ENCODE measurements around the gene SHB. TPM values are rescaled to one million over a fixed set of nuclear protein-coding genes. Genes with fewer than 3 reads are reported as not detected.
A peak's percentile ranks its signal among the peaks of the same experiment; 100 is the strongest.
"Not testable (repeated sequence)": the region's sequence is repeated elsewhere in the genome, so short reads cannot be mapped to it uniquely, and the experiment has no call there.

The SHB gene
- total RNA-seq, 2 donors from 2014 or later, result 33.9 to 39.9 TPM

DNA sequence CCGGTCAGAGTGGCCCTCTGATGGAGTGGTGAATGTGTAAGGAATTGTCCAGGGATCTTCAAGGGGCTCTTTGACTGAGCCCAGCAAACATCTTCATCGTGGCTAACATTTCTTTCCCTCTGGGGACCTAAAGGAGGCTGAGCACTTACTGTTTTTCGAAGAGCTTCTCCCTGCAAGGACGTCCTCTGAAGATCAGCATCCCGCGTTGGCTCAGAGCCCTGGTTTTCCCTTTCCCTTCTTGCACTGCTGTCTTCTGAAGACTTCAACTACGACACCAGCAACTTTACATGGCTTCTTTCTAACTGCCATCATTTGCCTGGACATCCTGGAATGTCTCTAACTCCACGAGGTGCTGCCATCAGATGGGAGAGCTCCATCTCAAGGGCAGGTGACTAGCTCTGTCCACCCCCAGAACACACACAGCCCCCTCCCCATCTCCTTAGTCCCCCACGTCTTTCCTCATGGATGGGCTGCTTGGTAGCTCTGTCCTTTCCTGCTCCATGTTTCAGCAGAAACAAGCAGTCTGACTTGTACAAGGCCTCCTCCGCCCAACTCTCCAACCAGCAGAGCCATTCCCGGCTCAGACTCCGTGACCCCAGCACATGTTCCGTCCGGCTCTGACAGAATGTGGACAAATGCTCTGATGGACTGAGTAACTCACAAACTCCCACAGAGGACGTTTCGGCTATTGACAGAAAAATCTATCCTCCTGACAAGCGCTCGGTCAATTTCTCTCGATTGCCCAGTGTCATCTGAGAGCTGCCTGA lies 17.1 kb downstream of the SHB start:
- Histone ChIP-seq H3K27me3 (no peaks in the 10 kb centered on the region), H3K4me1 (peaks cover 0 to 66% of the 10 kb centered on the region in 2 donors), H3K4me3 (no peak overlapping the region), H3K36me3 (no peaks in the 10 kb centered on the region), H3K27ac (peak overlapping the region; percentile 68 to 73), H3K9me3 (no peaks in the 10 kb centered on the region)
- TF ChIP-seq, protein P1, sequence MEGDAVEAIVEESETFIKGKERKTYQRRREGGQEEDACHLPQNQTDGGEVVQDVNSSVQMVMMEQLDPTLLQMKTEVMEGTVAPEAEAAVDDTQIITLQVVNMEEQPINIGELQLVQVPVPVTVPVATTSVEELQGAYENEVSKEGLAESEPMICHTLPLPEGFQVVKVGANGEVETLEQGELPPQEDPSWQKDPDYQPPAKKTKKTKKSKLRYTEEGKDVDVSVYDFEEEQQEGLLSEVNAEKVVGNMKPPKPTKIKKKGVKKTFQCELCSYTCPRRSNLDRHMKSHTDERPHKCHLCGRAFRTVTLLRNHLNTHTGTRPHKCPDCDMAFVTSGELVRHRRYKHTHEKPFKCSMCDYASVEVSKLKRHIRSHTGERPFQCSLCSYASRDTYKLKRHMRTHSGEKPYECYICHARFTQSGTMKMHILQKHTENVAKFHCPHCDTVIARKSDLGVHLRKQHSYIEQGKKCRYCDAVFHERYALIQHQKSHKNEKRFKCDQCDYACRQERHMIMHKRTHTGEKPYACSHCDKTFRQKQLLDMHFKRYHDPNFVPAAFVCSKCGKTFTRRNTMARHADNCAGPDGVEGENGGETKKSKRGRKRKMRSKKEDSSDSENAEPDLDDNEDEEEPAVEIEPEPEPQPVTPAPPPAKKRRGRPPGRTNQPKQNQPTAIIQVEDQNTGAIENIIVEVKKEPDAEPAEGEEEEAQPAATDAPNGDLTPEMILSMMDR (IDR thresholded peaks at IDR 0.05), result no peak
- DNase-seq (ENCODE audit: low spot score), result no peak

DNA sequence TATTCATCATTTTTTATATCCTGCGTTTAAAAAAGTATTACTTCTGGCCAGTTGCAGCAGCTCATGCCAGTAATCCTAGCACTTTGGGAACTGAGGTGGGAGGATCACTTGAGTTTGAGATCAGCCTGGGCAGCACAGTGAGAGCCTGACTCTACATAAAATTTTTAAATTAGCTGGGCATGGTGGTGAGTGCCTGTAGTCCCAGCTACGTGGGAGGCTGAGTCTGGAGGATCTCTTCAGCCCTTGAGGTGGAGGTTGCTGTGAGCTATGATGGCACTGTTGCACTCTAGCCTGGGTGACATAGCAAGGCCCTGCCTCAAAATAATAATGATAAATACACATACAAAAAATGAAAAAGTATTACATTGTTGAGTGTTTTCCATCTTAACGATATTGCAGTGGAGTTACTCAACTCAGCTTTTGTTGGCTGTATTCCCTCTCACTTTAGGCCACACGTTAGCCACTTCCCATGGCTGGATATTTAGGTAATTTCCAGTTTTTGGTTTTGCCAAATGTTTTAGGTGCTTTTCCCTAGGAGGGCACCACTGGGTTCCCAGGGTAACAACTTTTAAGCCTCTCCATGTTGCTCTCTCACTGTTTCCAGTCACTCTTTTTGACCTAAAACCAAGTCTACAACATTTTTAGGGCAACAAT lies 20.6 kb downstream of the SHB start:
- Histone ChIP-seq H3K4me1 (peaks cover 0 to 73% of the 10 kb centered on the region in 2 donors), H3K4me3 (no peak overlapping the region), H3K36me3 (no peaks in the 10 kb centered on the region), H3K9me3 (no peaks in the 10 kb centered on the region), H3K27ac (peak overlapping the region; percentile 79 to 80), H3K27me3 (no peaks in the 10 kb centered on the region)
- TF ChIP-seq, protein P1 (IDR thresholded peaks at IDR 0.05), result no peak
- no peak for DNase-seq (ENCODE audit: low spot score)

DNA sequence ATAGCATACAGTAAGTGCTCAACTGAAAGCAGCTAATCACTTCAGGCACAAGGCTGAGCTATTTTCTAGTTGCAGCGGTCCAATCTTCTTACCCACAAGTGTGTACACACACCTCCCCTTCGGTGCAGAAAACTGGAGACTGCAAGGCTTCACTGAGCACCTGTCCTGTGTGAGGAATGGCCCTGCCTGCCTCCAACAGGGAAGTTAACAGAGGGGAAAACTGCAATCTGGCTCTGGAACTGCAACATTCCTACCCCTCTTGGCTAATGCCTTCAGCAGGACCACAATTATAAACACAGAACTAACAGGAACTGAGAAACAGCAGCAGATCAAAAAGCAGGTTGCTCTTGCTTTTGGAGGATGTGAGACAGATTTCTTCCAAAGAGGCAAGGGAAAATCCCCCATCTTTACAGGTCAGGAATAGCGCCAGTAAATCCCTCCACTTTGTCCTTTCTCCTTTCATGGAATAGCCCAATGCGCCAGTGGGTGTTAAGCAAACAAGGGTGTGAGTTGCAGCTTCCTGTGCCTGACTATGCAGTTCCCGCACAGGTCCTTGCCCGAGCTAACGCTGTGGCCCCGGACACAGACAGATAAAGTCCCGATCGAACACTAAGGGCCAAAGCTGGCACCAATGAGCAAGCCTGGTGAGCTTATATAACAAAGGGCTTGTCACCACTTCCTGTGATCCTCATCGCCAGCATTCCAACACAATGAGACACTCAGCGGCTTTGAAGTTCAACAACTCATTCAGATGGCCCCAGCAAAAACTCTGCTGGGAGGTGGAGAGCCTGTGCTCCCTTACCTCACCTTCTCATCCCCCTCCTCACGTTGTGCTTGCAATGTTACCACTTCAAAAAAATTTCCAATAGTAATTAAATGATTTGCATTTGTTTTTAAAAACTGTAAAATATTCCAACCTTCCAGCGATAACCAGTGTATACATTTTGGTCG lies 21.5 kb downstream of the SHB start:
- no peak overlapping the region for H3K4me3 ChIP-seq
- peak; percentile 84 for DNase-seq (ENCODE audit: low spot score)

DNA sequence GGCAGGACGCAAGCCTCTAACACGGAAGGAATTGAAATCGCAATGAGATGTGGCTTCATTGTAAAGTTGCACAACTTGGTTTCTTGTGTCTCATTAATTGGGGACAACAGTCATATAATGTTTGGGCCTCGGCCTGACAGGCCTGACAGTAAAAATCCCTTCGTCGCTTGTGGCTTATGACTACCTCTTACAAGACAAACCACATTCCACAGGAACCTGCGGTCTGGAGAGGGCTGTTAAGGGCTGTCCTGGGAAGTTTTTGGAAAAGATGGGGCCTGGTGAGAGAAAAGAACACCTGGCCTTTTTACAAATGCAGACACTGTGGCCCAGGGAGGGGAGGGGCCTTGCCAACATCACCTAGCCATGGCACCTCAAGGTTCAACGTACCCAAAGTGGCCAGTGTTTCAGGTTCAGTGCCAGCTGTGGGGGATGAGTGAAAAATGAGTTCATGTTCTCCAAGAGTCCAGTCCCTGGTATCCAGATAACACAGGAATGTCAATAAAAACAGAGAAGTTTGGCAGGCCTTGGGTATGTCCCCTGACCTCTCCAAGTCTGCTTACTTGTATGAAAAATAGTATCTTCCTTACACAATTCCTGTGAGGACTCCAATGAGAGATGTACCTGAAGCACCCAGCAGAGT lies 22.2 kb downstream of the SHB start:
- Histone ChIP-seq H3K4me1 (peaks cover 0 to 76% of the 10 kb centered on the region in 2 donors), H3K27me3 (no peaks in the 10 kb centered on the region), H3K27ac (peak overlapping the region; percentile 79 to 80), H3K4me3 (no peak overlapping the region), H3K36me3 (no peaks in the 10 kb centered on the region), H3K9me3 (no peaks in the 10 kb centered on the region)
- no peak for DNase-seq (ENCODE audit: low spot score)
- TF ChIP-seq, protein P1 (IDR thresholded peaks at IDR 0.05), result no peak

More for the DNA sequence above, 21.5 kb downstream of the SHB start:
- no peaks in the 10 kb centered on the region for H3K27me3 ChIP-seq
- H3K9me3 ChIP-seq, result no peaks in the 10 kb centered on the region
- H3K4me1 ChIP-seq, result peaks cover 0 to 76% of the 10 kb centered on the region in 2 donors
- TF ChIP-seq, protein P1 (IDR thresholded peaks at IDR 0.05), result no peak
- H3K27ac ChIP-seq, result peak overlapping the region; percentile 79 to 80
- no peaks in the 10 kb centered on the region for H3K36me3 ChIP-seq

DNA sequence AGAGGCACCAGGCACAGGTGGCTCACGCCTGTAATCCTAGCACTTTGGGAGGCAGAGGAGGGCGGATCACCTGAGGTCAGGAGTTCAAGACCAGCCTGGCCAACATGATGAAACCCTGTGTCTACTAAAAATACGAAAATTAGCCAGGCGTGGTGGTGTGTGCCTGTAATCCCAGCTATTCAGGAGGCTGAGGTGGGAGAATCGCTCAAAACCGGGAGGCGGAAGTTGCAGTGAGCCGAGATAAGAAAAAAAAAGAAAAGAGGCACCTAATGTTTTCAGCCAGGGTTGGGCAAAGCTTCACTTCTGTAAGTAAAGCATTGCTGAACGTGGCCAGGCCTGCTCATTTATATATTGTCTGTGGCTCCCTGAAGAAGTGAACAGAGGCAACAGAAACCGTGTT lies 23.1 kb downstream of the SHB start:
- H3K27me3 ChIP-seq; DNase-seq (ENCODE audit: low spot score); H3K4me3 ChIP-seq; H3K9me3 ChIP-seq; H3K36me3 ChIP-seq: not testable (repeated sequence)
- H3K4me1 ChIP-seq, result peaks cover 0 to 80% of the 10 kb centered on the region in 2 donors
- H3K27ac ChIP-seq, result peak overlapping the region; percentile 79 to 80
